ENCODE measurements around the gene KDM6A. TPM values are rescaled to one million over a fixed set of nuclear protein-coding genes. Genes with fewer than 3 reads are reported as not detected.
"Not testable (repeated sequence)": the region's sequence is repeated elsewhere in the genome, so short reads cannot be mapped to it uniquely, and the experiment has no call there.

Gene KDM6A
- 7.5 and 9.1 TPM in 2 replicates for total RNA-seq (2014; rRNA removed)
- 3.1 TPM for polyA plus RNA-seq (2012)

GRCh38 chrX:44872821-44873414 lies at the start of gene KDM6A:
KDM6A (plus strand) TSS chrX:44873188; CDS start chrX:44873552, 364 bp downstream.
- DNase-seq (ENCODE audit: low read depth): peak; percentile 93

GRCh38 chrX:44823193-44823592 lies 49.8 kb upstream of the KDM6A start:
- not testable (repeated sequence) for DNase-seq (ENCODE audit: low read depth)

GRCh38 chrX:44828008-44828605 lies 44.9 kb upstream of the KDM6A start:
- DNase-seq (ENCODE audit: low read depth): peak; percentile 67

GRCh38 chrX:44829832-44830231 lies 43.2 kb upstream of the KDM6A start:
- DNase-seq (ENCODE audit: low read depth): no peak

- no peak for DNase-seq (ENCODE audit: low read depth)
Measured at GRCh38 chrX:44842550-44843317, 30.3 kb upstream of the KDM6A start.

- peak; percentile 3 for DNase-seq (ENCODE audit: low read depth)
Measured at GRCh38 chrX:44843318-44843702, 29.7 kb upstream of the KDM6A start.

GRCh38 chrX:44843753-44844152 lies 29.2 kb upstream of the KDM6A start, which contains the start of gene DUSP21:
DUSP21 (plus strand) TSS chrX:44844021; CDS start chrX:44844133, 112 bp downstream.
- DNase-seq (ENCODE audit: low read depth): no peak

- DNase-seq (ENCODE audit: low read depth): no peak
Measured at GRCh38 chrX:44844204-44844603, 28.8 kb upstream of the KDM6A start.

- peak; percentile 38 for DNase-seq (ENCODE audit: low read depth)
Measured at GRCh38 chrX:44850891-44851290, 22.1 kb upstream of the KDM6A start.

- no peak for DNase-seq (ENCODE audit: low read depth)
Measured at GRCh38 chrX:44871114-44871645, 1.8 kb upstream of the KDM6A start.

- DNase-seq (ENCODE audit: low read depth): no peak
Measured at GRCh38 chrX:44871931-44872820, 812 bp upstream of the KDM6A start.

GRCh38 chrX:44873415-44874276 lies 658 bp downstream of the KDM6A start:
- peak; percentile 47 for DNase-seq (ENCODE audit: low read depth)

GRCh38 chrX:44874420-44875184 lies 1.6 kb downstream of the KDM6A start:
- peak; percentile 44 for DNase-seq (ENCODE audit: low read depth)

GRCh38 chrX:44875185-44875489 lies 2.1 kb downstream of the KDM6A start:
- no peak for DNase-seq (ENCODE audit: low read depth)

- DNase-seq (ENCODE audit: low read depth): no peak
Measured at GRCh38 chrX:44876086-44876485, 3.1 kb downstream of the KDM6A start.

GRCh38 chrX:44876767-44877166 lies 3.8 kb downstream of the KDM6A start:
- DNase-seq (ENCODE audit: low read depth): no peak

- DNase-seq (ENCODE audit: low read depth): no peak
Measured at GRCh38 chrX:44878780-44879179, 5.8 kb downstream of the KDM6A start.

GRCh38 chrX:44881549-44881948 lies 8.6 kb downstream of the KDM6A start:
- DNase-seq (ENCODE audit: low read depth): no peak

GRCh38 chrX:44882635-44883034 lies 9.6 kb downstream of the KDM6A start:
- DNase-seq (ENCODE audit: low read depth): no peak

- DNase-seq (ENCODE audit: low read depth): no peak
Measured at GRCh38 chrX:44884944-44885343, 12.0 kb downstream of the KDM6A start.

All from LHCN-M2 (cell line).